ENCODE data around the gene SPOCD1.

Gene SPOCD1

DNA sequence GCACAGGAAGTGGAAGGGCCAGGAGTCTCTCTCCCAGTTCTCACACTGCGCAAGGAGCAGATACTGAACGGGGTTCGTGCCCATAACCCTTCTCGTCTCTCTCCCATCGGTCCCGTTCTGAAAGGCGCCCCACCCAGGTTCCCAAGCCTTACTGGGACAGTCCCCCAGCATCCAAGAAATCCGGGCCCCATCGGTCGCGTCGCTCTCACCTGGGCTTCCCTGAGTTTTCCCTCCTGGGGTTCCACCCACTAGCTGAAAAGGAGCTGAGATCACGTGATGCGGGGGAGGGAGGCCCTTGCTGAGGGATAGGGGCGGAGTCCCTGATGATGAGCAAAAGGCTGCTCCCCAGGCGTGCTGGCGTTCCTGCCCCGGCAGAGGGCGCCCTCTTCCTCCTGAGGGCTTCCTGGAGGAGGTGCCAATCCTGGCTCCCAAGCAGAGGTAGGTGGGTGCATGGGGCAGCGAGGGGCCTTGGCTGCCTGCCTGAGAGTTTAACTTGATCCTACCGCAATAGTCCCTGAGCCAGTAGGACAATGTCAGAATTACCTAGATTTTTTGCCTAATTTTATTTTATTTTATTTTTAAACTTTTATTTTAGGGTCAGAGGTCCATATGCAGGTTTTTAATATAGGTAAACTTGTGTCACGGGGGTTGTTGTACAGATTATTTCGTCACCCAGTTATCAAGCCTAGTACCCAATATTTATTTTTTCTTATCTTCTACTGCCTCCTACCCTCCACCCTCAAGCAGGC is at the start of gene SPOCD1:
Gene SPOCD1 (minus strand): TSS at position 271 of the 749 bp plus-strand sequence. CDS start 689 bp downstream, outside the sequence.
- no peak for DNase-seq

GRCh38 chr1:31862071-31862470 is 46.2 kb upstream of the SPOCD1 start:
- DNase-seq, result no peak

DNA sequence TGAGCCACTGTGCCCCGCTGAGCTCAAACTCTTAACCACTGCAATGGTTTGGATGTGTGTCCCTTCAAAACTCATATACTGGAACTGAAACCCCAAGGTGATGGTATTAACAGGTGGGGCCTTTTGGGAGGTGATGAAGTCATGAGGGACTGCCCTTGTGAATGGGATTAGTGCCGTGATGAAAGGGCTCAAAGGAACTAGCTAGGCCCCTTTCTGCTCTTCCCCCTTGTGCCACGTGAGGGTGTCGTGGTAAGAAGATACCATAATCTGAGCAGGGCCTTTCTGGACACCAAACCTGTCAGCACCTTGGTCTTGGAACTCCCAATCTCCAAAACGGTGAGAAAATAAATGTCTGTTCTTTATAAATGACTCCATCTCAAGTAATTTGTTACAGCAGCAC is 45.5 kb upstream of the SPOCD1 start:
- DNase-seq, result no peak

DNA sequence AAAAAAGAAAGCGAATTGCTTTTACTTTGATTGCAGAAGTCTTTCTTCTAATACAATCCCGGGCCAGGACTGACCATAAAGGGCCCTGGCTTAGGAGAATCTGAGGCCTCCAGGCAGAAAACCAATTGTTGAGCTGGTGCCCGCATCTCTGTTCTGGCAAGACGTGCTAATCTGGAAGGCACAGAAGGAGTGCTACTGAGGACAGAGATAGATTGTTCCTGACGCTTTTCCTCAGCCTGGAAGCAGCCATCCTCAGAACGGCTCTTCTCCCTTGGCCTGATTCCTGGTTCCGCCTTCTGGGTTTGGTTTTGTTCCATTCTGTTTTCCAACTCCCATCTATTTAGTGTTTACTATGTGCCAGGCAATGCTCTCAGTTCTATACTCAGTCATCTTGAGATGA is 44.8 kb upstream of the SPOCD1 start:
- DNase-seq, result no peak

DNA sequence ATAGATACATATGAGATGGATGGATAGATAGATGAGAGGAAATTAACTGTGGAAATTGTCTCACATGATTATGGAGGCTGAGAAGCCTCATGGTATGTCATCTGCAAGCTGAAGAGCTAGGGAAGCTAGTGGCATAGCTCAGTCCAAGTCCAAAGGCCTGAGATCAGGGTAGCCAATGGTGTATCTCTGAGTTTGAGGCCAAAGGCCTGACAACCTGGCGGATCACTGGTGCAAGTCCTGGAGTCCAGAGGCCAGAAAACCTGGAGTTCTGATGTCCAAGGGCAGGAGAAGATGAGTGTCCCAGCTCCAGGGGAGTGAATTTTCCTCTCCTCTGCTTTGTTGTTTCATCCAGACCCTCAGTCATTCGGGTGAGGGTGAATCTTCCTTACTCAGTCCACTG is 43.9 kb upstream of the SPOCD1 start:
- no peak for DNase-seq

- DNase-seq, result no peak
Measured at GRCh38 chr1:31859044-31859443, 43.2 kb upstream of the SPOCD1 start.

GRCh38 chr1:31857863-31858262 is 42.0 kb upstream of the SPOCD1 start:
- no peak for DNase-seq

- DNase-seq, result no peak
Measured at GRCh38 chr1:31856140-31856539, 40.3 kb upstream of the SPOCD1 start.

GRCh38 chr1:31855038-31855845 is 39.4 kb upstream of the SPOCD1 start:
- DNase-seq, result no peak

GRCh38 chr1:31849653-31850052 is 33.8 kb upstream of the SPOCD1 start:
- DNase-seq, result no peak

DNA sequence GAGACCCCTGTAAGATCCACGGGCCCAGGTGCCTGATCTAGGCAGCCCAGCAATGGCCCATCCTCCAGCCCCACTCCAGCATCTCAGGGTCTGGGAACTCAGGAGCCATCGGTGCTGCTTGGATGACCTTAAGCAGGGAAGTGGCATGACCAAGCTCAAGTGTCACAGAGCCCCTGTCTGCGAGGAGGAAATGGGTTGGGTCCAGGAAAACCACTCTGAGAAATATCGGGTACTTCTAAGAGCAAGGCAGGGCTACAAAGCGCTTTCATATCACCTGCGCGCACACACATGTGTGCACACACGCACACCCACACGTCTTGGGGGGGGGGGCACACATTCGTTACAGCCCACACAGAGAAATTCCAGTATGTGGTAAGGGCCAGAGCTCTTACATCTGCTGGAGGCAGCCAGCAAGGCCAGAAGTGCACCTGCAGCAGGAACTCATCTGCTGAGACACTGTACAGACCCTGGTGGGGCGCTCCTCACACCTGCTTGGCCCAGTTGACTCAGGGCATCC is 32.6 kb upstream of the SPOCD1 start:
- DNase-seq, result no peak

DNA sequence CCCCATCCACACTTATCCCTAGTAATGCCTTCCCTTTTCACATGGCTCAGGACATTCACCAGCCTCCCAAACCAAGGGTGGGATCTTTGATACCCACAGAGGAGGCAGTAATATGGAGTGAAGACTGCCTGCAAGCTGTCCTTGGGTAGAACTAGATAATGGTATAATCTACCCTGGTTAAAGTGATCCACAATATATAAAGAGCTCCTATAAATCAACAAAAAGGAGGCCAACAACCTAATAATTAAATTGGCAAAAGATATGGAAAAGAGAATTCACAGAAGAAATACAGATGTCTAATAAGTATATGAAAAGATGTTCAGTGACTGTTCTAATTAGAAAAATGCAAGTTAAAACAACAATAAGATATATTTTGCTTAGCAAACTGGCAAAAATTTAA is 30.7 kb upstream of the SPOCD1 start:
- DNase-seq, result no peak

- no peak for DNase-seq
Measured at GRCh38 chr1:31843506-31843905, 27.7 kb upstream of the SPOCD1 start.

DNA sequence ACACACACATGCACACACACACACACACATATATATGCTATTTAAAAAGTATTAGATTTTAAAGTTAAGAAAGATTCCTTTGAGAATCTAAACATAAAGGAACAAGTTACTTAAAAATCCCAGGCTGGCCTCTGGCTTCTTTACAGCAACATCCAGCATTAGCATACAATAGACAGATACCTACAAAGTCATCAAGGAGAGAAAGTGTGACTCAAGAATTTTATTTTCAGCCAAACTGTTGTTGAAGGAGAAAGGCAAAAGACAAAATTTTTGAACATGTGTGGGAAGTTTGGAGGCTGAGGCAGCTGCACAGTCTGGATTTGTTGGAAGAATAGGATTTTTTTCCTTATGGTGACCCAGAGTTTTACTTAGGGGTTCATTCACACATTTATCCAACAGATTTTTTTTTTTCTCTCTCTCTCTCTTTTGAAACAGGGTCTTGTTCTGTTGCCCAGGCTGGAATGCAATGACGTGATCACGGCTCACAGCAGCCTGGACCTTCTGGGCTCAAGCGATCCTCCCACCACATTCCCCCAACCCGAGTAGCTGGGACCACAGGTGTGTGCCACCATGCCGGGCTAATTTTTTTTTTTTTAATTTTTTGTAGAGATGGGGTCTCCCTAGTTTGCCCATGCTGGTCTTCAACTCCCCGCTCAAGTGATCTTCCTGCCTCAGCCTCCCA is 24.0 kb upstream of the SPOCD1 start:
- DNase-seq, result no peak

DNA sequence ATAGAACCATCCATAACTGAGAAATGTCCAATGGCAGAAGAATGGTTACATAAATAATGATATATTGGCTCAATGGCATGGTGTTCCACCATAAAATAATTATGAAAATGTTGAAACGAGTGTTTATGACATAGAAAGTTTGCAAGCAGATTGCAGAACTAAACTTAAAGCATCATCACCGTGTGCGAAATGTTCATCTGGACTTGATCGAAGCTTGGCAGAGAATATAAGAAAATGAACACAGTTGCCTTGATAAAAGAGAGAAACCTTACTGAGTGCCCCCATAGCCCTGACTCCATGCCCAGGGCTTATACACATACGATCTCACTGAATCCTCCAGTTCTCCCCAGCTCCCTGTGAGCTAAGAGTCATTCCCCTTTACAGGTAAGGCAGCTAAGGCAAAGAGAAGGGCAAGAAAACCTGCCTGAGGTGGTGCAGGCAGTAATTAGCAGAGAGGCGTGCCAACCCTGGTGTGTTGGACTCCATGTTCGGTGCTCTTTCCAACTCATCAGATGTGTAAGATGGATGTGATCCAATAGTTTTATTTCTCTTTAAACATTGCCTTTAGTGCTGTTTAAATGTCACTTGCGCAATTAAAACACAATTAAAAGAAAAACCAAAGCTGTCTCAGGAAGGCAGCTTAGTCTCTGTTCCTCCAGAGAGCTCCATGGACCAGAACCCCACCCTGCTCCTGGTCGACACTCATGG is 21.8 kb upstream of the SPOCD1 start:
- DNase-seq, result no peak

DNA sequence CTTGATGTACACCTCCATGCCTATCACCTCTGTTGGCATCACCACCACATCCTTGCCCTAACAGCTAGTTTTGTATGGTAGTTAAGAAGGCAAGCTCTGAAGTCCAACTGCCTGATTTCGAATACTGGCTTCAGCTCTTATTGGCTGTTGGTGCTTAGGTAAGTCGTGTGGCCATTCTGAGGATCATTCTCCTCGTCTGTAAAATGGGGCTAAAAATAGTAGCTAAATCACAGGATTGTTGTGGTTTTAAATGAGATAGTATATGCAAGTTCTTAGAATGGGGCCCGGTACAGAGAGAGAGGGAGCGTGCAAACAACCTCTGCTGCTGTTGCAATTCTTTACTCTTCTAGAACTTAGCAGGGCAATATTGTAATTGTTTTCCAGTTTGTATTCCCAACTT is 20.8 kb upstream of the SPOCD1 start:
- DNase-seq, result no peak

- no peak for DNase-seq
Measured at GRCh38 chr1:31835415-31835814, 19.6 kb upstream of the SPOCD1 start.

GRCh38 chr1:31834501-31834900 is 18.7 kb upstream of the SPOCD1 start:
- DNase-seq, result no peak

DNA sequence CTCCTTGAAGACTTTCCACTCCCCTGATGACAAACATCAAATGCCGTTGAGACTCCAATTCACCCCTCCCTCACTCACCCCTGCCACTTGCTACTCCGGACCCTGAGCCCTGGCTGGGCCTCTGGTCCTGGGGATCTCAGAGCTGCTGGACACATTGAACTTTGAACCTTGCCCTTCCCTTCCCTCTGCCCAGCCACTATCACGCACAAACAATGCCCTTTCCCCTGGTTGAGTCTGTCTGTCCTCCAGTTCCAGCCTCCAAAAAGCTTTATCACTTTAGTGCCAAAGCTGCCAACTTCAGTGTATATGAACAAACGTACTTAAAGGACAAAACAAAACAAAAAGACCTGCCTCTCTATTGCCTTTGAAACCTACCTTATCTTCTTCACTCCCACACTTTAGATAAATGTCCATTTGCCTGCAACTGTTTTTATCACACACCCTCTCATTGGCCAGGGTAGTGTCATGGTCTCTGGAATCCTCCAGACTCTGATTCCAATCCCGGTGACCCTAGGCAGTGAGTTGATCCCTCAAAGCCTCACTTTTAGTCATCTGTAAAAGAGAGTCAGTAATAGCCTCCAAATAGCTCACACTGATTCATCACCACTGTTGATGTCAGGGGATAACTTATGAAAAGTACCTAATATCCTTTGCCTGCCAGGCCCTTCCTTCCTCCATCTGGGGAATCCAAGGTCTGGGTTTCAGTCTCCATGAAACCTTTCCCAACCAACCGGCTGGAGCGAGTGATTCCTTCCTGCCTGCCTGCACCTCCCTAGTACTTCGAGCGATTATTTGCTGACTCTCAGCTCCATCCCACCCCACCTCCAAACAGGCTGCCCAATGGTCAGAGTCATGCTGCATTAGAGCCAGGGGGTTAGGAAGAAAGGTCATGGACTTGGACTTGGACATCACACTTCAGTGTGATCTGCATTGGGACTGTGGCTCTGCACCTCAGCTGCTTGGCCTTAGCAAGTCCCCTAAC is 15.9 kb upstream of the SPOCD1 start:
- no peak for DNase-seq

DNA sequence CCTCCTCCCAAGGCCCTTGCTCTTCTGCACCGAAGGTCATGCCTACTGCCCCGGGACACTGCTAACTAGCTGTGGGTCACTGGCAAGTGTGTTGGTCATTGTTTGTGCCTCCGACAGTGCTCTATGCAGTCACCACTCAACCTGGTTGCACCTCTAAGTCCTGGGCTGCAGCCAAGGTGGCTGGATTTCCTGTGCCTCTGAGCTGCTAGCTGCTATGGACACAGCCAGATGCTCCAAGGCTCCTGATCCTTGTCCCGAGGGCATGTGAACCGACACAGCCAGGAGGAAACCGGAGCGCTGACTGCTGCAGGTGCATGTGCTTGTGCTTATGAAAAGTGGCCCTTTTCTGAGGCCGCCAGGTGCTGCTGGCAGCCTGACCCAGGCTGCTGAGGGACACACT is 14.7 kb upstream of the SPOCD1 start:
- no peak for DNase-seq

DNA sequence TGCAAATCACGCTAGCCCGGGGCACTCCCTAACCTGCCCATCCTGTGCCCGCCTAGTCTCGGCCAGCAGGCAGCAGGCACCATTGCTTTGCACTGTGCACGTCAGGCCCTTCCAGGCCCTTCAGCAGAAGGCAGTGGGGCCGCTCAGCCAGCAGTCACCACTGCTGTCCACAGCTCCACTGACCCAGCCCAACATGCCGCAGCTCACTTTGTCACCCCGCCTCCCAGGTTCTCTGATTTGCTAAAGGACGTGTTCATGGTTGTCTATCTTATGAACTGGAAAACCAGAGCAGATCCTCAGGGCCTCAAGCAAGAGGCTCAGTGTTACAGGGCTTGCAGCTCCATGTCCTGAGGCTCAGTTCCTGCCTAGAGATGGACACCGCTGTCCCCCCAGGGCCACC is 14.2 kb upstream of the SPOCD1 start:
- DNase-seq, result no peak
